Epidermal melanocyte (primary cell): Measurements from ENCODE around the gene PLAAT3.
"Not testable (repeated sequence)": the region's sequence is repeated elsewhere in the genome, so short reads cannot be mapped to it uniquely, and the experiment has no call there.

Experiments used
- DNase-seq: peaks from one replicate; pipeline ENCODE4 v3.0.0; 2011; ENCODE audit warnings: low spot score; ENCODE audit not compliant: insufficient read length

PLAAT3 gene

GRCh38 chr11:63609536-63609935 lies 4.7 kb downstream of the PLAAT3 start:
- DNase-seq = no peak

DNA sequence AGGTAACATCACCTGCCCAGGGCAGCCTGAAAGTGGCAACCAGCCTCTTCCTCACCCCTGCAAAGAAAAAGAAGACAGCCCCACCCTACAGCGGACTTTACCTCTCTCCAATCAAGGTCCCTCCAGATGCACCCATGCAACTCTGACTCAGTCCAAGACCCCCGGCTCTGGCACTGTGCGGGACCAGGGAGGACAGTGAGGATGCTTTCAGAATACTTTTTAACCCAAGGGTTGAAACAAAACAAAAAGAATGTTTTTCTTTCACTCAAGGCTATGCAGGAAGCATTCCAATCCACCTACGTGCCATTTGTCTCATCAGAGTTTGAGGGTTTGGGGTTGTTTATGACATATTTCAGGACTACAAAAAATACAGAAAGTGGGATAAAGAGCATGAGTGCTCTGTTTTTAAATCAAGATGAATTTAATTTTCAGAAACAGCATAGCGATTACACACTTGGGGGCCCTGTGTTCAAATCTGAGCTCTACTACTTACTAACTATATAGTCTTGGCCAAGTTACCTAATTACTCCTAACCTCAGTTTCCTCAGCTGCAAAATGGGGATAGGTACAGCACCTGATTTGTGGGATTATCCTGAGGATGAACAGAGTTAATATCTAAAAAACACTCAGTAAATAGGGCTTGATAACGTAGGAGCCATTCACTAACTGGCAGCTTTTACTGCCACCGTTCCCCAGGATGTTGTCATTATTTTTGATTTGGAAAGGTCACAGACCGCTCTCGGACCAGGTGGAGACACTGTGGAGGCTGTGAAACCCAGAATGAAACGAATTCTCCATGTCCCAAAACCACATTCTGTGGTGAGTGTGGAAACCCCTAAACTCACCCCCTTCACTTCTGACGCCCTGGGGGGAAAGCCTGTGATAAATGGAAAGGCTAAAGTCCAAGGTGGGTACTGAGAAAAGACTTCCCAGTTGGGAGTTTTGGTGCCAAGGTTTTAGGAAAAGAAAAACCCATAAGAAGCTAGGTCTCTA lies 5.6 kb downstream of the PLAAT3 start:
- DNase-seq = no peak

DNA sequence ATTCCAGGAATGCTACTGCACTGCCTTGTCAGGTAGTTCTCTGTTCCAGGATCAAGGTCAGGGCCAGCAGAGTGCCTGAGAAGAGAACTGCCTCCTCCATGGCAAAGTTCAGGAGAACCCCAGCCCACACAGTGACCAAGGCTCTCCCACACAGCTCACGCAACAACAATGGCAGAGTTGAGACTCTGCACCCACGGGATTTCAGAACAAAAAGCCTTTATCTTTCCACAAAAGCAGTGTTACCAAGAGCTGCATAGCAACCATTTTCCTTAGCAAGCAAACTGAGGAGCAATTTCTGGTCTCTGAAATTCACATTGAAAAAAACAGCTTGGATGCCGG lies 11.1 kb downstream of the PLAAT3 start:
- peak; percentile 33 for DNase-seq

DNA sequence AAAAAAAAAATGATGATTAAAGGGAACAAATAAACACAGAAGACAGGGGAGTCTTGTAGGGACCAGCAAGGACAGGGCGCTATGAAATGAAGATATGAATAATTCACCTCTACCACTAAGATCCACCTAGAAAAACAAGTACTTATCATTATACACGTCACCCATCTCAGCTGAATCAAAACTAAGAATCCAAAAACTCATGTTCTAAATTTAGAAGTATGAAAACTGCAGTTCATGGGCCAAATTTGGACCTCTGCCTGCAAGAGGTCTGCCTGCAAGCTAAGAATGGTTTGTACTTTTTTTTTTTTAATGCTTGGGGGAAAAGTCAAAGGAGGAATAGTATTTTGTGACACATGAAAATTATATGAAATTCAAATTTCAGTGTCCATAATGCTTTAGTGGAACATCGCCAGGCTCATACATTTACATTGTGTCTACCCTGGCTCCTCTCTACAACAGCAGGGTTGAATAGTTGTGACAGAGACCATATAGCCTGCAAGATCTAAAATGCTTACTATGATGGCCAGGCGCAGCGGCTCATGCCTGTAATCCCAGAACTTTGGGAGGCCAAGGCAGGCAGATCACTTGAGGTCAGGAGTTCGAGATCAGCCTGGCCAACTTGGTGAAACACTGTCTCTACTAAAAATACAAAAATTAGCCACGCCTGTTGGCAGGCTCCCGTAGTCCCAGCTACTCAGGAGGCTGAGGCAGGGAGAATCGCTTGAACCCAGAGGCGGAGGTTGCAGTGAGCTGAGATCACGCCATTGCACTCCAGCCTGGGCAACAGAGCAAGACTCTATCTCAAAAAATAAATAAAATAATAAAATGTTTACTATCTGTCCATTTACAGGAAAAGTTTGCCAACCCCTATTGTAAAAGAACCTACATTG lies 11.7 kb downstream of the PLAAT3 start:
- DNase-seq = not testable (repeated sequence)

DNA sequence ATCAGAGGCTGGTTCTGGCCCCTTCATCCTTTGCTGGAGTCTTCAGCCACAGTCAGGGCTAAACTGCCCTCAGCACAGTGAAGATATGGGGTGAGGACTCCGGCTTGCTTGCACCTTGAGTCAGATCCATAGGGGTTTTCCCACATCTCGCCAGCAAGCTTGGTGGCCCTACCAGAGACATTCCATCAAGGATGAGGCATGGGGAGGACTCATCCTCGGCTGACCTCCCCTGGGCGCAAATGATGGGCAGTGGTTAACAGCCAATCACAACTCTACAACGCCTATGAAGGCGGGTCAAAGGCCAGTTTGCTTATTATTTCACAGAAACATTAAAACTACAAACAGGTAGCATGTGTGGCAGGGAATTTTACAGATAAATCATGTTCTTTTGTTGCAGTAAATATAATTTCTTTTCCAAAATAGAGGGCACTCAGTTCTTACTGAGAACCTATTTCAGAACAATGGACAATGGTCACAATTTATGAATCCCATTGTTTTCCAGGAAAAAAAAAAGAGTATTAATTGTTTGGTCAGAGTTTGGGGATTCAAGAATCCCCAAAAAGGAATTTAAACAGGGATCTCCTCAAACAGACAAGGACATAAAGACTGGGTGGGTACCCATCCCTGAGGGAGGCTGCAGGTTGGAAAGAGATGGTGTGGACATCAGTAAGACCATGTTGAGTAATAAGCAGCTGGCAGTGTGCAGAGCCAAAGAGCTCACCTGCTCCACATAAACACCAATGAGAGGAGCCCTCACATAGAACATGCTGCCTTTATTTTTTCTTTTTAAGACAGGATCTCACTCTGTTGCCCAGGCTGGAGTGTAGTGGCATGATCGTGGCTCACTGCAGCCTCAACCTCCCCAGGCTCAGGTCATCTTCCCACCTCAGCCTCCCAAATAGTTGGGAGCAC lies 14.8 kb downstream of the PLAAT3 start:
- DNase-seq = peak; percentile 37

- no peak for DNase-seq
Measured at GRCh38 chr11:63598556-63598955, 15.7 kb downstream of the PLAAT3 start.

GRCh38 chr11:63595296-63595695 lies 18.9 kb downstream of the PLAAT3 start:
- no peak for DNase-seq

GRCh38 chr11:63592975-63593395 lies 21.2 kb downstream of the PLAAT3 start:
- no peak for DNase-seq

DNA sequence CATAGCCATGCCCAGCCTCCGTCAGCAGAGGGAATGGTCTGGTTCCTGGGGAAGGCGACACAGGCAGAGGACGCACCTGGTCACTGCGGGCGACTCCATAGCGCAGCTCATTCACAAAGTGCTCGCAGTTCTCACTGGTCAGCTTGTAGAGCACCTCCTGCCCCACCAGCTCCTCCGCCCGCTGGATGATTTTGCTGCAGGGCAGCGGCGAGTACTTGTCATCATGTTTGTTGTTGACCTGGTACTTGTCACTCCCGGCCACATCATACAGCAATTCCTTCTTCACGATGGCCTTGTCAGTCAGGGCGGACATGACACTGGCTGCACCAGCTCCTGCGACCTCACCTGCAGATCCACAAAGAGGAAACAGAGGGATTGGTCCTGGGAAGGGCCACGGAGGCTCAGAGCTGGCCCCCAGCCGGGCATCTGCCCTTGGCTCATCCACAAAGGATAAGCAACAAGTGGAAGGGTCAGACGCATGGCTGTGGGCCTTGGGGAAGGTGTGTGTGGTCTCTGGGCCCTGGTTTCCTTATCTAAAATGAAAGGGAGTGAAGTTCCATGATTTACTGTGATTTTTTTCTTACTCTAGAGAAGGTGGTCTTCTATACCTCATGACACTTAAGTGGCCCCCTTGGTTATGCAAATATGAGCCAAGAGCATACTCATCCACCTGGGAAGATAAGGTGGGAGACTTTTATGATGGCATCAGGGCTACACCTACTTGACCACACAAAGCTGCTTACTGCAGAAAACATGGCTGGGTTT lies 24.0 kb downstream of the PLAAT3 start:
- no peak for DNase-seq

DNA sequence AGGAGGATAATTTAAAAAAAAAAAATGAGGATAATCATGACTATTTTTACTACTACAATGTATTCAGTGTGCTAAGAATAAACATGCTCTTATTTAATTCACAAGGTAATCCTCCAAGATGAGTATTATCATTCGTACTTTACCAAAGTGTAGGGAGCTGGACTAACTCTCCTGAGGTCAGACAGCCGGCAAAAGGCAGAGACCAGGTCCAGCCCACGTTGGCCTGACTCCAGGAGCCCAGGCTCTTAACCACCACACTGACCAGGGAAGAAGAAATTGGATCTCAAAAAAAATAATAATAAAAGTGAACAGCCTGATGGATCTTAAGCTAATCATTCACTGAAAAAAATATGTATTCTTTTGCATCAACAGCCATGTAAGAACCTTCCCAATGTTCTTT lies 25.2 kb downstream of the PLAAT3 start:
- DNase-seq = no peak

DNA sequence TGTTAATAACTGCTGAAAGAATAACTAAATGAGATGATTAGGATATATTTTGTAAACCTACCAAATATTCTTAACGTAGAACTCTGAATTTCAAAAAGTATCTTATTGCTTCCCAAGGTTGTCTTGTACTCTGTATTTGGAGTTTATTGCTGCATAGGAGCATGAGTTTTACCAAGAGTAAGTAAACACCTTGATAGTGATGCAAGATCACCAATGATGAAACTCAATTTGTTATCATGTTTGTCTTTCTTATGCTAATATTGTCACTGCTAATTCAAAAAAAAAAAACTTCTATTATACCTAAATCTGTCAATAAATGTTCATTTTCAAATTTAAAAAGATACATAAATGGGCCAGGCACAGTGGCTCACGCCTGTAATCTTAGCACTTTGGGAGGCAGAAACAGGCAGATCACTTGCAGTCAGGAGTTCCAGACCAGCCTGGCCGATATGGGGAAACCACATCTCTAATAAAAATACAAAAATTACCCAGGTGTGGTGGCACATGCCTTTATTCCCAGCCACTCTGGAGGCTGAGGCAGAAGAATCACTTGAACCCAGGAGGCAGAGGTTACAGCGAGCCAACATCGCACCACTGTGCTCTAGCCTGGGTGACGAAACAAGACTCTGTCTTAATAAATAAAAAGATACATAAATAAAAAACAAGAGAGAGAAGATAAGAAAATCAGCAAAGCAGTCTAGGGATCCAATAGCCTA lies 27.6 kb downstream of the PLAAT3 start:
- DNase-seq = no peak

- no peak for DNase-seq
Measured at GRCh38 chr11:63583357-63583677, 30.9 kb downstream of the PLAAT3 start.

DNA sequence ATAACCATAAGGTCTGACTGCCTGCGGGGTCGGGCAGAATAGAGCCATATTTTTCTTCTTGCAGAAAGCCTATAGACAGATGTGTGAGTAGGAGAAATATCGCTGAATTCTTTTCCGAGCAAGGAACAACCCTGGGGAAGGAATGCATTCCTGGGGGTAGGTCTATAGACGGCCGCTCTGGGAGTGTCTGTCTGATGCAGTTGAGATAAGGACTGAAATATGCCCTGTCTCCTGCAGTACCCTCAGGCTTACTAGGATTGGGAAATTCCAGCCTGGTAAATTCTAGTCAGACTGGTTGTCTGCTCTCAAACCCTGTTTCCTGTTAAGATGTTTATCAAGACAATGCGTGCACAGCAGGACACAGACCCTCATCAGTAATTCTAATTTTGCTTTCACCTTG lies 33.0 kb downstream of the PLAAT3 start:
- DNase-seq = not testable (repeated sequence)

DNA sequence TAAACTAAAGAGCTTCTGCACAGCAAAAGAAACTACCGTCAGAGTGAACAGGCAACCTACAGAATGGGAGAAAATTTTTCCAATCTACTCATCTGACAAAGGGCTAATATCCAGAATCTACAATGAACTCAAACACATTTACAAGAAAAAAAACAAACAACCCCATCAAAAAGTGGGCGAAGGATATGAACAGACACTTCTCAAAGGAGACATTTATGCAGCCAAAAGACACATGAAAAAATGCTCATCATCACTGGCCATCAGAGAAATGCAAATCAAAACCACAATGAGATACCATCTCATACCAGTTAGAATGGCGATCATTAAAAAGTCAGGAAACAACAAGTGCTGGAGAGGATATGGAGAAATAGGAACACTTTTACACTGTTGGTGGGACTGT lies 35.4 kb downstream of the PLAAT3 start:
- not testable (repeated sequence) for DNase-seq

DNA sequence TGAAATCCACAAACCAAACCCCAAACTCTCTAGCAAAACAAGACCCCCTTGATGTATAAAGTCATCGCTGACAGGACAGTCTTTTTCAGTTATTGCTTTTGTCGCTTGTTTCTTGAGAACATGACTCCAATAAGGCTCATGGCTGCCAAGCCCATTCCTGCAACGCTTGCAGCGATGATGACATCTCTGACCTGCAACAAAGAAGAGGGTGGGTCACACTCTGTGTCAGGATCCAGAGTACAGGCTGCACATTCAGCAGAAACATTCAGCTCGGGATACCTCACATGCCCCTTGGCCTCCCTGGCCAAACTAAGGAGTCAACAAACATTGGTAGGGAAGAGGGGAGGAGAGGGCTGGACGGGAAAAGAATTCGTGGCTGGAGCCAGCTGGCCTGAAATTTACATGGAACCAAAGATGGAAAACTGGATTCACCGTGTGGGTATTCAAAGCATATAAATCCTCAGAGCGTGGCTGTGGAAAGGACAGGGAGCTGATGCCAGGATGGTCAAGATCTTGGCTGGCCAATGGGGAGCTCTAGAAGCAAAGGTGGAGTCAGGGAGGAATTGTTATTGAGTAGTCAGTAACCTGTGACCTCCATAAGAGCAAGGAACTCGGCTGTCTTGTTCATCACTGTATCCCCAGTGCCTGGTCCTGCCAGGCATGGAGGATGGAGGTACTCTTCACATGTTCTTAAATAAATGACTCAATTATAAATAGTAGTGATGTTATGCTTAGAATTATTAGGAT lies 39.2 kb downstream of the PLAAT3 start:
- no peak for DNase-seq

- DNase-seq = no peak
Measured at GRCh38 chr11:63573881-63574855, 40.1 kb downstream of the PLAAT3 start.

DNA sequence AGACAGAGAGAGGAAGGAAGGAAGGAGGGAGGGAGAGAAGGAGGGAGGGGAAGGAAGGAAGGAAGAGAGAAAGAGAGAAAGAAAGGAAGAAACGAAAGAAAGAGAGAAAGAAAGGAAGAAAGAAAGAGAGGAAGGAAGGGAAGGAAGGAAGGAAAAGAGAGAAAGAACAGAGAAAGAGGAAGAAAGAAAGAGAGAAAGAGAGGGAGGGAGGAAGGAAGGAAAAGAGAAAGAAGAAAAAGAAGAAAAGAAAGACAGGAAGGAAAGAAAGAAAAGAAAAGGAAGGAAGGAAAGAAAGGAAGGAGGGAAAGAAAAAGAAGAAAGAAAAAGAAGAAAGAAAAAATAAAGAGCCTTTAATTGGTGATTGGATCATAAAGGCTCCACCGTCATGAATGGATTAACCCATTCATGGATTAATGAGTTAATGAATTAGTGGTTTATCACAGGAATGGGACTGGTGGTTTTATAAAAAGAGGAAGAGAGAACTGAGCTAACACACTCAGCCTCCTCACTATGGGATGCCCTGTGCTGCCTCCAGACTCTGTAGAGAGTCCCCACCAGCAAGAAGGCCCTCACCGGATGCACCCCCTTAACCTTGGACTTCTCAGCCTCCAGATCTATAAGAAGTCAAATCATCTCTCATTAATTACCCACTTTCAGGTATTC lies 42.1 kb downstream of the PLAAT3 start:
- no peak for DNase-seq
